ENCODE data around the gene ANAPC2.

ANAPC2 gene

GRCh38 chr9:137191691-137192447, 3.5 kb upstream of the ANAPC2 start:
- DNase-seq, result no peak

- no peak for DNase-seq
Measured at GRCh38 chr9:137191245-137191644, 2.9 kb upstream of the ANAPC2 start.

GRCh38 chr9:137190315-137190856, 2.0 kb upstream of the ANAPC2 start:
- no peak for DNase-seq

- no peak for DNase-seq
Measured at GRCh38 chr9:137189297-137190295, 1.2 kb upstream of the ANAPC2 start.

- DNase-seq, result no peak
Measured at GRCh38 chr9:137188086-137188489, 272 bp downstream of the ANAPC2 start.

- no peak for DNase-seq
Measured at GRCh38 chr9:137187386-137187785, 974 bp downstream of the ANAPC2 start.

GRCh38 chr9:137186385-137186784, 2.0 kb downstream of the ANAPC2 start:
- DNase-seq, result no peak

GRCh38 chr9:137185921-137186320, 2.4 kb downstream of the ANAPC2 start:
- DNase-seq, result no peak

- no peak for DNase-seq
Measured at GRCh38 chr9:137184881-137185660, 3.3 kb downstream of the ANAPC2 start.

- DNase-seq, result no peak
Measured at GRCh38 chr9:137183980-137184595, 4.3 kb downstream of the ANAPC2 start.

GRCh38 chr9:137182836-137183235, 5.5 kb downstream of the ANAPC2 start:
- no peak for DNase-seq

- DNase-seq, result no peak
Measured at GRCh38 chr9:137181680-137182079, 6.7 kb downstream of the ANAPC2 start.

- no peak for DNase-seq
Measured at GRCh38 chr9:137180491-137180890, 7.9 kb downstream of the ANAPC2 start.

GRCh38 chr9:137179761-137180160, 8.6 kb downstream of the ANAPC2 start:
- no peak for DNase-seq

- no peak for DNase-seq
Measured at GRCh38 chr9:137178939-137179630, 9.3 kb downstream of the ANAPC2 start.

- no peak for DNase-seq
Measured at GRCh38 chr9:137178201-137178938, 10.0 kb downstream of the ANAPC2 start.

GRCh38 chr9:137176302-137177182, 11.8 kb downstream of the ANAPC2 start:
- no peak for DNase-seq

- DNase-seq, result no peak
Measured at GRCh38 chr9:137175345-137175961, 12.9 kb downstream of the ANAPC2 start.

GRCh38 chr9:137174722-137175293, 13.6 kb downstream of the ANAPC2 start:
- no peak for DNase-seq

All from kidney glomerular epithelial cell (primary cell).